Body of pancreas (tissue), 4 donors: ENCODE measurements around the gene CDX2. TPM values are rescaled to one million over a fixed set of nuclear protein-coding genes. Genes with fewer than 3 reads are reported as not detected.

ENCODE experiments used
- ATAC-seq: fragments of 150-250 bp; one replicate; pipeline ENCODE4 v1.9.1; 2016
- DNase-seq, 4 donors: peaks; one replicate each; pipeline ENCODE4 v3.0.0-alpha.2; 2019
- H3K27ac ChIP-seq, 4 donors: fragments of 200-600 bp; sonication (generic); 1 replicate in 3 of 4; 2 replicates in 1 of 4; pipeline versions ENCODE4 v1.5.1 to v1.6.1; 2016 to 2019; ENCODE audit warnings: mild to moderate bottlenecking in 1 of 4, mixed read lengths in 1 of 4, moderate library complexity in 1 of 4
- H3K27me3 ChIP-seq, 2 donors: fragments of 200-600 bp; sonication (generic); one replicate each; pipeline ENCODE4 v1.6.0; 2016; ENCODE audit warnings: mild to moderate bottlenecking in 1 of 2
- H3K36me3 ChIP-seq, 2 donors: fragments of 200-600 bp; sonication (generic); replicated peaks in 1 of 2; 2 replicates each; pipeline ENCODE4 v1.5.1; 2016; ENCODE audit warnings: low read depth in 2 of 2; ENCODE audit not compliant: insufficient read depth in 1 of 2
- H3K4me1 ChIP-seq: fragments of 200-600 bp; sonication (generic); one replicate; pipeline ENCODE4 v1.6.0; 2016
- H3K4me3 ChIP-seq, 2 donors: fragments of 200-600 bp; sonication (generic); 1 replicate in 1 of 2; 2 replicates in 1 of 2; pipeline ENCODE4 v1.5.1; 2016 to 2019
- H3K9me3 ChIP-seq, 3 donors: fragments of 200-600 bp; sonication (generic); 1 replicate in 2 of 3; 2 replicates in 1 of 3; pipeline ENCODE4 v1.5.1; 2016
- CTCF ChIP-seq, 7 experiments: fragments of 450-650 bp in 4 of 7; fragments of 200-600 bp in 3 of 7; sonication (generic) in 3 of 7; IDR thresholded peaks; one replicate each; pipeline ENCODE4 v1.5.1; 2016 to 2019; ENCODE audit warnings: antibody characterized with exemption in 7 of 7
- POLR2A ChIP-seq, 3 donors: fragments of 450-650 bp; IDR thresholded peaks; one replicate each; pipeline ENCODE4 v1.6.1; 2016; ENCODE audit warnings: antibody characterized with exemption in 3 of 3, mild to moderate bottlenecking in 2 of 3
- WGBS, 2 donors: methylation state at CpG; one replicate each; pipeline ENCODE4 v1.1.5; 2017; 5-methylcytosine and 5-hydroxymethylcytosine counted together
- intact Hi-C: fragments of 100-400 bp; cut with DNase I; formaldehyde crosslinking; loops from one replicate; pipeline ENCODE4 v1.15.1; 2023
- total RNA-seq, 2 donors: library from RNA; depleted of rRNA; stranded (reverse); fragments of >200 nt; gene quantifications; one replicate each; pipeline ENCODE4 v1.1.0, GENCODE V29; 2016

The CDX2 gene
- total RNA-seq, 2 donors from 2014 or later = 1.3 to 1.6 TPM

GRCh38 chr13:27972478-27972820 is 3.3 kb upstream of the CDX2 start:
- Histone ChIP-seq H3K36me3 (no peaks in the 10 kb centered on the region), H3K4me3 (no peak overlapping the region), H3K27me3 (peaks cover 0 to 17% of the 10 kb centered on the region in 2 donors), H3K9me3 (no peaks in the 10 kb centered on the region), H3K4me1 (peaks cover 22% of the 10 kb centered on the region), H3K27ac (no peak overlapping the region)
- ATAC-seq = no peak
- intact Hi-C loops = no loop called here
- WGBS, 2 donors = 69 to 75% methylated on average over 2 of the region's 2 CpGs
- TF ChIP-seq POLR2A (IDR thresholded peaks at IDR 0.05) (no peak), CTCF (IDR thresholded peaks at IDR 0.05) (no peak)
- no peak for DNase-seq

- intact Hi-C loops = no loop called here
- no peak overlapping the region for H3K4me3 ChIP-seq
- 52 to 64% methylated on average over 6 to 7 of the region's 7 CpGs for WGBS, 2 donors
- ATAC-seq (no peak), DNase-seq (no peak)
- peaks cover 19% of the 10 kb centered on the region for H3K4me1 ChIP-seq
- H3K9me3 ChIP-seq = no peaks in the 10 kb centered on the region
- no peak overlapping the region for H3K27ac ChIP-seq
- no peak for TF ChIP-seq POLR2A (IDR thresholded peaks at IDR 0.05)
- no peak for TF ChIP-seq CTCF (IDR thresholded peaks at IDR 0.05)
- H3K27me3 ChIP-seq = peaks cover 0 to 17% of the 10 kb centered on the region in 2 donors
- no peaks in the 10 kb centered on the region for H3K36me3 ChIP-seq
Observed at GRCh38 chr13:27971776-27972477, 2.8 kb upstream of the CDX2 start.

GRCh38 chr13:27971236-27971645 is 2.1 kb upstream of the CDX2 start:
- Histone ChIP-seq H3K27me3 (peaks cover 0 to 19% of the 10 kb centered on the region in 2 donors), H3K9me3 (no peaks in the 10 kb centered on the region), H3K36me3 (no peaks in the 10 kb centered on the region), H3K4me1 (peaks cover 19% of the 10 kb centered on the region), H3K27ac (no peak overlapping the region), H3K4me3 (no peak overlapping the region)
- TF ChIP-seq POLR2A (IDR thresholded peaks at IDR 0.05) (no peak), CTCF (IDR thresholded peaks at IDR 0.05) (no peak)
- ATAC-seq (no peak), DNase-seq (no peak)
- intact Hi-C loops = no loop called here
- WGBS, 2 donors = 79 to 82% methylated on average over 13 of the region's 13 CpGs

- no peak overlapping the region for H3K4me3 ChIP-seq
- 40 to 60% methylated on average over 29 to 52 of the region's 53 CpGs for WGBS, 2 donors
- no peak for DNase-seq
- peaks cover 0 to 13% of the 10 kb centered on the region in 2 donors for H3K27me3 ChIP-seq
- H3K27ac ChIP-seq = no peak overlapping the region
- no peaks in the 10 kb centered on the region for H3K9me3 ChIP-seq
- H3K4me1 ChIP-seq = peaks cover 19% of the 10 kb centered on the region
- TF ChIP-seq CTCF (IDR thresholded peaks at IDR 0.05) = no peak
- TF ChIP-seq POLR2A (IDR thresholded peaks at IDR 0.05) = no peak
- ATAC-seq = no peak
- H3K36me3 ChIP-seq = no peaks in the 10 kb centered on the region
- intact Hi-C loops = no loop called here
Observed at GRCh38 chr13:27970382-27971235, 1.5 kb upstream of the CDX2 start.
